GM18867 (cell line): ENCODE results near the gene JARID2.
"Not testable (repeated sequence)": the region's sequence is repeated elsewhere in the genome, so short reads cannot be mapped to it uniquely, and the experiment has no call there.

Experiments used
- ATAC-seq: cut with Tn5 transposase; IDR thresholded peaks from one replicate; pipeline ENCODE4 v1.9.1; 2021; ENCODE audit warnings: mild to moderate bottlenecking, moderate library complexity; ENCODE audit not compliant: unreplicated experiment

The JARID2 gene

GRCh38 chr6:15411766-15412165, 165.9 kb downstream of the JARID2 start:
- no peak for ATAC-seq

- no peak for ATAC-seq
Measured at GRCh38 chr6:15412767-15413166, 166.9 kb downstream of the JARID2 start.

DNA sequence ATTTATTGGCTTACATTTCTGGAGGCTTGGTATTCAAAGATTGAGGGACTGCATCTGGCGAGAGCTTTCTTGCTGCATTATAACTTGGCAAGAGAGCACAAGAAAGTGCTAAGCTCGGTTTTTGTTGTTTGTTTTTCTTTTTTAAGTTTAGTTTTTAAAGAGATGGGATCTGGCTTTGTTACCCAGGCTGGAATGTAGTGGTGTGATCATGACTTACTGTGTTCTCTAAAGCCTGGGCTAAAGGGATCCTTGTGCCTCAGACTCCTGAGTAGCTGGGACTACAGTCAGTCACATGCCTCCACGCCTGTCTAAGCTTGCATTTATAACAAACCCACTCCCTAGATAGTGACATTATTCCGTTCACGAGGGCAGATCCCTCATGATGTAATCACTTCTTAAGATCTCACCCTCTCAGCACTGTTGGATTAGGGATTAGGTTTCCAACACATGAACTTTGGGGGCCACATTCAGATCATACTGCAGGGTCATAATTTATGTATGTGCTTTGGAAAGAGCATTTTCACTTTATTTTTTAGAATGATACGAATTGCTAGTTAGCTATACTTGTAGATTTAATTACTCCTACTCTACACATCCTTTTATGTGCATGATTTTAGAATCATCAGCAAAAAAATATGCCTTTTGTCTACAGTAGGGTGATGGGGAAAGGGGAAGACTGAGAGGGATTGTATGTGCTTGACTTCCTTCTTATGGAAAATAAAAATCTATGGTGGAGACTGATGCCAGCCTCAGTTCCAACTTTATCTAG, 167.8 kb downstream of the JARID2 start:
- no peak for ATAC-seq

GRCh38 chr6:15414235-15414612, 168.4 kb downstream of the JARID2 start:
- no peak for ATAC-seq

DNA sequence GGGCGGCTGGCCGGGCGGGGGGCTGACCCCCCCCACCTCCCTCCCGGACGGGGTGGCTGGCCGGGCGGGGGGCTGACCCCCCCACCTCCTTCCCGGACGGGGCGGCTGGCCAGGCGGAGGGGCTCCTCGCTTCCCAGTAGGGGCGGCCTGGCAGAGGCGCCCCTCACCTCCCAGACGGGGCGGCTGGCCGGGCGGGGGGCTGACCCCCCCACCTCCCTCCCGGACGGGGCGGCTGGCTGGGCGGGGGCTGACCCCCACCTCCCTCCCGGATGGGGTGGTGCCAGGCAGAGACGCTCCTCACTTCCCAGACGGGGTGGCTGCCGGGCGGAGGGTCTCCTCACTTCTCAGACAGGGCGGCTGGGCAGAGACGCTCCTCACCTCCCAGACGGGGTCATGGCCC, 169.8 kb downstream of the JARID2 start:
- not testable (repeated sequence) for ATAC-seq

DNA sequence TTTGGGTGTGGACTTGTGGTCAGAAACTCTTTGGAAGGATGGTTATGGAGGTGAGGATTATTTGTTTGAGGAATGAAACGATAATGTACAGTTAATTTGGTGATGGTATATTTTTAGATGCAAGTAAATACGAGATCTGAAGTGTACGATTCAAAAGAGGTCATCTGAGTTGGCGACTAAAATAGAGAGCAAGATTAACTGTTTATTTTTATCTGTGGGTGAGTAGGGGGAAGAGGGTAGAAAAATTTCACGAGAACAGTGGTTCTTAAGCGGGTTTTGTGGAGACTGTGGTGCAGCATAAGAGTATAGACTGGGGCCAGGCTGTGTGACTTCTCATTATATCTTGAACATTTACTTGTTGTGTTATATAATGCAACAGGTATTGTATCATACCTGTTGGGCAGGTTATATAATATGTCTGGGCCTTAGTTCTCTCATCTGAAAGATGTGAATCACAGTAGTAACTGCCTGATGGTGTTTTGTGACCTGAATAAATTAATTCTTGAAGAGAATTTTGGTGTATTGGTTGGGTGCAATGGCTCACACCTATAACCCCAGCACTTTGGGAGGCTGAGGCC, 171.2 kb downstream of the JARID2 start:
- no peak for ATAC-seq

GRCh38 chr6:15417811-15418210, 171.9 kb downstream of the JARID2 start:
- ATAC-seq: no peak

GRCh38 chr6:15419493-15419892, 173.6 kb downstream of the JARID2 start:
- ATAC-seq: no peak

GRCh38 chr6:15420959-15421438, 175.1 kb downstream of the JARID2 start:
- ATAC-seq: peak; percentile 76

GRCh38 chr6:15421945-15422733, 176.3 kb downstream of the JARID2 start:
- no peak for ATAC-seq

GRCh38 chr6:15423286-15423993, 177.6 kb downstream of the JARID2 start:
- no peak for ATAC-seq

DNA sequence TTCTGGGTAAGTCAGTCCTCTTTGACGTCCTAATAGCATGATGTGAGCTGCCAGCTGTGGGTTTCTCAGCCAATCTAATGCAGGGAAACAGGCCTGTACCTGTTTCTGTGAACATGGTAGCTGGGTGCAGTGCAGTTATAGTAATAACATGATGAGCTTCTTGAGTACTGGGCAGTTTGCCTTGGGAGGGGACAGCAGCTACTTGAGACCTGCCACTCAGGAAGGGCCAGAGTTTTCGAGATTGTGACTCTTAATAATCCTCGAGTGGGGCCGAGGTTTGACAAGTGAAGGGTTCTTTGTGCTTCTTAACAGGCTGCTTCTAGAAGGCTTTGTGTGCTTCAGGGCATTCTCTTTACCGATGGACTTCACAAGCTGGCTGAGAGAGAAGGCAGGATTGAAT, 180.1 kb downstream of the JARID2 start:
- ATAC-seq: no peak

- ATAC-seq: no peak
Measured at GRCh38 chr6:15426395-15426794, 180.5 kb downstream of the JARID2 start.

GRCh38 chr6:15426901-15427300, 181.0 kb downstream of the JARID2 start:
- no peak for ATAC-seq

DNA sequence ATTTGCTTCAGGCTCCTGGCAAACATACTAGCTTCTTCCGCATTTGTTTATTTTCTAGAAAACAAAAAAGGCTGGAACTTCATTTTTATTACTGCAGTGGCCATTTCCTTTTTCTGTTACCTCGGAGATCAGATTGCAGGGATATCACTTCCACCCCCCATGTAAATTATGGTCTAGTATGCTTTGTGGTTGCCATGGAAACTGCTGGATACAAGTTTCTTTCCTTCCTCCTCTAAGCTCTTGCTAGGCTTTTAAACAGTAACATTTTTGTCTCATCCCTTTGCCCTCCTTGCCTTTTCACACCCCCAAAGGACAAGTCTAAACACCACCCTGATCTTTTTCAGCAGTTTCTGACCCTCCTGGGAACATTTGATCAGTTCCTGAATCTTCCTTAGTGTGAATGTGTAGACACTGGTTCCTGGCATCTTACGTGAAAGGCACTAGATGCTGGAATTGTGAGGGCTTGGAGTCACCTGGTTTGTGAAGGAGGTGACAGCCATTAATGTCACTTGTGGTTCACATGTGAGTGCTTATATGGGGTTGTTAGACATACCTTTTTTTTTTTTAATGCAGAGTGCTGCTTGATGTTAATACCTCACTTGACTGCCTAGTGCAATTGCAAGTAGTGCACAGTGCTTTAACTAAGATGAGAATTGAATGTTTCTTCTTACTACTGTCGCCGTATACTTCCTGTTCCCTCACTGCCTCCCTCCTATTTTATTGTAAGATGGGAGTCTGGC, 181.6 kb downstream of the JARID2 start:
- no peak for ATAC-seq

DNA sequence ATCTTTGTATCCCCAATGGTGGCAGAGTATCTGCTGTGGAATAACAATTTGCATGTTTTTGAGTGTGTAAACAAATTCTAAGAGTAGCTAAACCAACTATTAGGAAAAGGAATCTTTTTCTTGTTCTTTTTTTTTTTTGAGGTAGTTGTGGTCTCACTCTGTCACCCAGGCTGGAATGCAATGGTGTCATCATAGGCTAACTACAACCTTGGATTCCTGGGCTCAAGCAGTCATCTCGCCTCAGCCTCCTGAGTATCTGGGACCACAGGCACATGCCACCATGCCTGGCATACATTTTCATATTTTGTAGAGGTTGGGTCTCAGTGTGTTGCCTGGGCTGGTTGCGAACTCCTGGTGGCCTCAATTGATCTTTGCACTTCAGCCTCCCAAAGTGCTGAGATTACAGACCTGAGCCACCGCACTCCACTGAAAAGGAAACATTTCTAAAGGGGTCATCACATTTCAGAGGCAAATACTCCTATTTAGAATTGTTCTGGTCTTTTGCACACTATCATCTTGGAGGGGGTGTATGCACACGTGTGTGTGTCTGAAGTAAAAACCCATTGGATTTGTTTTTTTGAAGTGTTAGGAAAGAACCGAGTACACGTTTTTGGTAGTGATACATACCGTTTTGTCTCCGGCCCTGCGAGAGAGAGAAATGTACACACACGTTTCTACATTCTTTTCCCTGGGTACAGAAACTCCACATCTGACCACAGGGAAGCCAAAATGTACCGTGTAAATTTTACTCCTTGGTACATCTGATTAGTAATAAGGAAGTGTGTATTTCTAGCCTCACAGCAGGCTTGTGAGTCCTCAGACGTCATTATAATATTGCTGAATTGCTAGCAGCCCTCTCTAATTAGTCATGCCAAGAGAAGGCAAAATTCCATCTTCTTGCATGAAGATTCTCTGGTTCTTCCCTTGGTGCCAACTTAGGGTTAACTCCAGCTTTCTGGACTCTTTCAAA, 183.6 kb downstream of the JARID2 start:
- no peak for ATAC-seq

DNA sequence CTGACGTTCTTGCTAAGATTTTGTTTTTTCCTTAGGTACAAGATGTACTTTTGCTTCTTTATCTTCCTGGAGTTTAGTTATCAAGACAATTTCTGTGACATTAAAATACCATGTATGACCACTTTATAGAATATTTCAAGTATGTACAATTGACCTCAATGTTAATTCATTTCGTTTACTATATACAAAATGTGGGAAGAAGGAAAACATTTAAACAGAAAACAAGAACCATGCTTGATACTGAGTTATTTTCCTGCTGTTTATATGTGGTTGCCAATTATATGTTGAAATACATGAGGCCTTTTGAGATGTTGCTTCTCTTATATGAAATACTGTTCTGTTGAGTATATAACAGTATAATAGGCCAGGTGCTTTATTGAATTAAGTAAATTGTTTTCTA, 184.3 kb downstream of the JARID2 start:
- no peak for ATAC-seq

DNA sequence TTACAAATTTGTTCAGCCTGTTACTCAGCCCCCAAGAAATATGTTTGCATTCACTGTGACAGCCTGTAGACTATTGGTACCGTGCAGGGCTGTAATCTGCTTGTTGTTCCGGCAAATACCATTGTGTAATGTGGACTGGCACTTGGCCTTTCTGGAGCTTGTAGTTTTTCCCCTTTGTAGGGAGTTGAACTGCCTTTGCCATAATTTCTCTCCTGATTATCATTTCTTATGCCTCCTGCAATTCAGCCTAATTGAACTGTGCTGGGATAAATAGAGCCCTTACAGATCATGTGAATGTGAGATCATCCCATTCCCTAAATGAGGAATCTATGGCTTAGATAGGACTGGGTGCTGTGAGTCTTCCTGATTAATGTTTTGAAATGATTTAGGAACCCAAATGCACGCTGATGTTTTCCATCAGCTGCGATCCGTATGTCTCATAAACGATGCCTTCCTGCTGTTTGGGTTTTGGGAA, 185.1 kb downstream of the JARID2 start:
- ATAC-seq: no peak
